ENCODE results near the gene PHF2. TPM values are rescaled to one million over a fixed set of nuclear protein-coding genes. Genes with fewer than 3 reads are reported as not detected.

The PHF2 gene
- total and polyA plus RNA-seq, 2 of the 8 experiments (the other 6 are each of a cell fraction or from before 2014, with no cell fraction given), result 3.4 to 9.4 TPM

- no peaks in the 10 kb centered on the region for H3K27me3 ChIP-seq (replicated peaks in 1 of 4; ENCODE audit: control insufficient read depth in 3 of 4, extremely low read depth in 1 of 4, insufficient read depth in 3 of 4, low read length in 3 of 4)
- H3K14ac ChIP-seq (ENCODE audit: insufficient read length), result no peak overlapping the region
- H3K4me1 ChIP-seq (replicated peaks in 1 of 4; ENCODE audit: control insufficient read depth in 3 of 4, insufficient read depth in 4 of 4, low read length in 3 of 4), result no peaks in the 10 kb centered on the region; a peak in 1 of 7 replicates
- no peak overlapping the region for H4K8ac ChIP-seq (ENCODE audit: extremely low read depth, insufficient read depth, low read length)
- FAIRE-seq, result no peak
- no peak overlapping the region for H3K27ac ChIP-seq (ENCODE audit: low read depth, low read length)
- H3K4ac ChIP-seq (replicated peaks; ENCODE audit: insufficient read length, low read depth, low read length), result no peak overlapping the region
- no peak overlapping the region for H2BK120ac ChIP-seq (replicated peaks; ENCODE audit: low read depth, low read length)
- no peak overlapping the region for H3K18ac ChIP-seq (ENCODE audit: extremely low read depth, low read length)
- no peak overlapping the region for H4K91ac ChIP-seq (replicated peaks; ENCODE audit: insufficient read length, low read length)
- no peak overlapping the region for H2AFZ ChIP-seq (ENCODE audit: low read length)
- H2BK15ac ChIP-seq (ENCODE audit: low read length), result no peak overlapping the region
- no peaks in the 10 kb centered on the region for H3K79me2 ChIP-seq (ENCODE audit: control insufficient read depth in 1 of 2, insufficient read depth in 2 of 2, low read length in 2 of 2)
- H3K23ac ChIP-seq (ENCODE audit: insufficient read length), result no peak overlapping the region
- no peak for DNase-seq (ENCODE audit: low read depth in 1 of 2, low spot score in 2 of 2)
- no peak overlapping the region for H4K5ac ChIP-seq (ENCODE audit: insufficient read length, low read depth, low read length)
- ChIA-PET CTCF (ENCODE audit: partially characterized antibody) (interaction anchor here (1.2 kb wide), 1 partner anchor 53 kb away, joined by 3 read pairs; no protein-coding TSS in a partner anchor), POLR2A (ENCODE audit: partially characterized antibody) (no interaction called here)
- no peak overlapping the region for H2BK12ac ChIP-seq (ENCODE audit: low read depth, low read length)
- no peaks in the 10 kb centered on the region for H3K23me2 ChIP-seq (ENCODE audit: low read depth, low read length)
- WGBS, 2 experiments (ENCODE audit: extremely low coverage in 1 of 2, insufficient coverage in 1 of 2, insufficient read length in 1 of 2, insufficient replicate concordance in 2 of 2, low coverage in 1 of 2, low lambda C conversion rate in 2 of 2, missing lambda C conversion rate in 1 of 2), result 84% methylated on average over 5 of the region's 5 CpGs; no CpG with 5 or more reads in 1 of the 2 experiments
- no peaks in the 10 kb centered on the region for H3K79me1 ChIP-seq (ENCODE audit: low read depth, low read length)
- H3K4me2 ChIP-seq (ENCODE audit: insufficient read depth in 1 of 2, low read depth in 2 of 2, low read length in 2 of 2), result no peak overlapping the region
- no peak overlapping the region for H3K4me3 ChIP-seq (ENCODE audit: extremely low read depth in 1 of 4, insufficient read depth in 2 of 4, low read depth in 3 of 4, low read length in 4 of 4)
- no peak for TF ChIP-seq TCF12 (IDR thresholded peaks at IDR 0.05; ENCODE audit: low read depth, low read length)
- no peak overlapping the region for H2BK5ac ChIP-seq (ENCODE audit: low read depth, low read length)
- H4K20me1 ChIP-seq (replicated peaks in 1 of 2; ENCODE audit: control insufficient read depth in 1 of 2, insufficient read depth in 2 of 2, low read length in 2 of 2), result no peaks in the 10 kb centered on the region
- peaks cover 0 to 5% (median under 1%) of the 10 kb centered on the region in 4 experiments; a peak in 3 of 8 replicates for H3K36me3 ChIP-seq (ENCODE audit: control insufficient read depth in 2 of 4, insufficient read depth in 4 of 4, low read length in 3 of 4)
- H3K9me3 ChIP-seq (ENCODE audit: insufficient read depth in 2 of 2, low read depth in 1 of 2, low read length in 1 of 2), result 0 out of 4 replicates have a peak, but pooled peaks cover 0 to 3% of the 10 kb centered on the region in 2 experiments
- no peak overlapping the region for H2BK20ac ChIP-seq (ENCODE audit: low read length)
- no peak overlapping the region for H2AK5ac ChIP-seq (ENCODE audit: low read depth, low read length)
- no peak overlapping the region for H3K56ac ChIP-seq (replicated peaks; ENCODE audit: insufficient read length, low read depth, low read length)
- no peak overlapping the region for H3K9ac ChIP-seq (replicated peaks in 1 of 4; ENCODE audit: extremely low read depth in 1 of 4, low read depth in 3 of 4, low read length in 3 of 4)
Observed at GRCh38 chr9:93642961-93643360, 66.6 kb downstream of the PHF2 start.

All from H1 (cell line).